ENCODE measurements around the gene ZCCHC3.

ZCCHC3 gene

GRCh38 chr20:347317-347639, 49.9 kb downstream of the ZCCHC3 start:
- no peak for DNase-seq

DNA sequence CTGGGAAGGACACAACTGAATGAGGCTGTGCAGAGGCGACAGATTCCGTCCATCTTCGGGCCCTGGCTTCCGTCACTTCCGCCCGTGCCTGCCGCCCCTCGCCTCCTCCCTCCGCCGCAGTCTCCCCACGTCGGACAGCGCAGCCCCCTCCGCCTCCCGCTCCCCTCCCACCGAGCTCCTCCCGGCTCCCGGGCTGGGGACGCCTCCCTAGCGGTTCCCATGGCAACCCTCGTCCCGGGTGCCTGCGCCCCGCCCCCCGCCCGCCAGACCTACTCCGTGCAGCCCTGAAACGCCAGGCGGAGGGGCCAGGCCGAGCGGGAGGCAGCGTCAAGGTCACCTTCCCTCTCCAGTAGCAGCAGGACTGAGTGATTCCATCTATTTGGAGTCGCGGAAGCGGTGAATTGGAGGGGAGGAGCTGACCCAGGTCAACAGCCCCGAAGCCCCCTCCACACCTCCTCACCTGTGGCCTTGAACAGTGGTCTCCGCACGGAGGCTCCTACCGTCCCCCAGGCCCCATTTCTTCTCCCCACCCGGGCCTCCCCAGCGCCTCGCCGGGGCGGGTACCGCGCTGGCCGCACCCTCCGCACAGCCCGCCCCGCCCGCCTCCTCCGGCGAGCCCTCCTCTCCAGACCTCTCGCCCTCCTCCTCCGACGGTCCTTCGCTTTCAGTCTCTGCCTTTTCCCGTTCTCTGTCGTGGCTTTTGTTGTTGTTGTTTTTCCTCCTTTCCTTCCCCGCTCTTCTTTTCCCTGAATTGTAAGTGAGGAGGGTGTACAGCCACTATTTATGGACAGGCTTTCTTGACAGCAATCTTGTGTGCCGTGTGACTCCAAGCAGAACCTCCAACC, 50.5 kb downstream of the ZCCHC3 start:
- DNase-seq: peak; percentile 71

DNA sequence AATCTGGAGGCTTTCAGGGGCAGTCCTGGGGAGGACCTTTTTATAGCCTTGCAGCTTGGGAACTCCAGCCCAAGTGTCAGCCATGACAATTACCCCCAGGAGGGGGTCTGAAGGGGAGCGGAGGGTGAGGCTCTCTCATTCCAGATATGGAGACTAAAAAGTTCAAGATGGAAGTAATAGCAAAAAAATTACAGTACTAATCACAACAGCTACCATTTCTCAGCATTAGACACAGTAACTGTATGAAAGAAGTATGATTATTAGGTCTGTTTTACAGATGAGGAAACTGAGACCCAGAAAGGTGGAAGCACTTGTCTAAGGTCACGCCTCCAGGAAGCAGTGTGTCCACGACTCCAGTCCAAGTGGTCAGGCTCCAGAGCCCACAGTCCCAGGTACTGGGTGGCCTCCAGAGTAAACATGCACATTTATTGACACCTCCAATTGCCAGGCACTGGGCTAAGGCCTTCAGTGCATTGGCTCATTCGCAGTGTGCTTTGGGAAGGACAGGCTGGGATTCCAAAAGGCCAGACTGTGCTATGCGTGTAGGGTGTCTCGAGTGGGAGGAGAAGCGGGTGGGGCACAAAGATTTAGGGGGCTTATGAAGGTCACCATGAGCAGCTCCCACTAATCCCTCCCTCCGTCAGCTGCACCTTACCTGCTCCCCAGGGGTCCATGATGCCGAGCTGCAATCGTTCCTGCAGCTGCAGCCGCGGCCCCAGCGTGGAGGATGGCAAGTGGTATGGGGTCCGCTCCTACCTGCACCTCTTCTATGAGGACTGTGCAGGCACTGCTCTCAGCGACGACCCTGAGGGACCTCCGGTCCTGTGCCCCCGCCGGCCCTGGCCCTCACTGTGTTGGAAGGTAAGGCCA, 51.8 kb downstream of the ZCCHC3 start:
- DNase-seq: no peak
